HepG2 (cell line): Measurements from ENCODE around the gene PLEKHG2. TPM values are rescaled to one million over a fixed set of nuclear protein-coding genes. Genes with fewer than 3 reads are reported as not detected.

Experiments
- ARNTL ChIP-seq: sonication (generic); formaldehyde crosslinking; IDR thresholded peaks from 2 replicates; pipeline ENCODE4 v1.4.0; 2020; ENCODE audit warnings: mild to moderate bottlenecking, missing genetic modification reagents
- BCL3 ChIP-seq: sonication (generic); formaldehyde crosslinking; IDR thresholded peaks from 2 replicates; pipeline ENCODE4 v1.5.1; 2020; ENCODE audit warnings: mild to moderate bottlenecking, missing genetic modification reagents, moderate library complexity
- CAMTA2 ChIP-seq: sonication (generic); formaldehyde crosslinking; IDR thresholded peaks from 2 replicates; pipeline ENCODE4 v1.4.0; 2020; ENCODE audit warnings: mild to moderate bottlenecking, missing genetic modification reagents, borderline replicate concordance
- DZIP1 ChIP-seq: sonication (generic); formaldehyde crosslinking; IDR thresholded peaks from 2 replicates; pipeline ENCODE4 v1.5.0; 2020; ENCODE audit warnings: mild to moderate bottlenecking, missing genetic modification reagents
- FLYWCH1 ChIP-seq: sonication (generic); formaldehyde crosslinking; IDR thresholded peaks from 2 replicates; pipeline ENCODE4 v1.8.1; 2023; ENCODE audit warnings: mild to moderate bottlenecking, missing genetic modification reagents
- HCFC1 ChIP-seq: fragments of 150-350 bp; IDR thresholded peaks from 2 replicates; pipeline ENCODE4 v1.6.1; 2014; ENCODE audit warnings: low read depth, low read length
- MTA3 ChIP-seq: sonication (generic); formaldehyde crosslinking; IDR thresholded peaks from 2 replicates; pipeline ENCODE4 v1.4.0; 2020; ENCODE audit warnings: missing genetic modification reagents
- MTF1 ChIP-seq: sonication (generic); formaldehyde crosslinking; IDR thresholded peaks from 2 replicates; pipeline ENCODE4 v1.5.0; 2020; ENCODE audit warnings: missing genetic modification reagents
- MXD4 ChIP-seq: IDR thresholded peaks from 2 replicates; pipeline ENCODE4 v1.6.1; 2016; ENCODE audit warnings: mild to moderate bottlenecking, missing biosample characterization, missing genetic modification reagents
- MXI1 ChIP-seq: IDR thresholded peaks from 3 replicates; pipeline ENCODE4 v1.6.1; 2012; ENCODE audit warnings: low read depth, low read length, inconsistent platforms, borderline replicate concordance
- NFE2L2 ChIP-seq: fragments of 150-350 bp; IDR thresholded peaks from 2 replicates; pipeline ENCODE4 v1.6.1; 2014; ENCODE audit warnings: low read length
- SNAI1 ChIP-seq: sonication (generic); formaldehyde crosslinking; IDR thresholded peaks from 2 replicates; pipeline ENCODE4 v1.5.0; 2020; ENCODE audit warnings: mild to moderate bottlenecking, missing genetic modification reagents, borderline replicate concordance
- SP2 ChIP-seq: sonication (generic); formaldehyde crosslinking; IDR thresholded peaks from 2 replicates; pipeline ENCODE4 v1.5.1; 2020; ENCODE audit warnings: mild to moderate bottlenecking, missing genetic modification reagents
- TGIF2 ChIP-seq: IDR thresholded peaks from 2 replicates; pipeline ENCODE4 v1.6.1; 2016; ENCODE audit warnings: control low read depth, missing compliant biosample characterization
- TMF1 ChIP-seq: sonication (generic); formaldehyde crosslinking; IDR thresholded peaks from 2 replicates; pipeline ENCODE4 v1.8.1; 2022; ENCODE audit warnings: low read depth, missing genetic modification reagents
- ZMYM3 ChIP-seq: sonication (generic); formaldehyde crosslinking; IDR thresholded peaks from 2 replicates; pipeline ENCODE4 v1.5.1; 2020; ENCODE audit warnings: mild to moderate bottlenecking, missing genetic modification reagents
- ZNF205 ChIP-seq: IDR thresholded peaks from 2 replicates; pipeline ENCODE4 v1.6.1; 2018; ENCODE audit warnings: missing biosample characterization, missing genetic modification reagents
- ZNF225 ChIP-seq: sonication (generic); formaldehyde crosslinking; IDR thresholded peaks from 2 replicates; pipeline ENCODE4 v1.4.0; 2020; ENCODE audit warnings: mild to moderate bottlenecking, missing genetic modification reagents
- ZNF253 ChIP-seq: sonication (generic); formaldehyde crosslinking; IDR thresholded peaks from 2 replicates; pipeline ENCODE4 v1.8.0; 2022; ENCODE audit warnings: mild to moderate bottlenecking, missing genetic modification reagents, borderline replicate concordance
- ZNF30 ChIP-seq: sonication (generic); formaldehyde crosslinking; IDR thresholded peaks from 2 replicates; pipeline ENCODE4 v1.5.0; 2020; ENCODE audit warnings: mild to moderate bottlenecking, missing genetic modification reagents
- ZNF513 ChIP-seq: sonication (generic); formaldehyde crosslinking; conservative IDR thresholded peaks from 2 replicates; pipeline ENCODE4 v1.5.0; 2020; ENCODE audit warnings: missing genetic modification reagents
- ZNF549 ChIP-seq: sonication (generic); formaldehyde crosslinking; IDR thresholded peaks from 2 replicates; pipeline ENCODE4 v1.5.0; 2020; ENCODE audit warnings: missing genetic modification reagents
- ZNF891 ChIP-seq: sonication (generic); formaldehyde crosslinking; IDR thresholded peaks from 2 replicates; pipeline ENCODE4 v1.5.0; 2020; ENCODE audit warnings: mild to moderate bottlenecking, missing genetic modification reagents
- polyA plus RNA-seq, 8 experiments: library from polyadenylated mRNA; depleted of rRNA in 3 of 8; stranded (reverse) in 7 of 8; unstranded in 1 of 8; fragments of >200 nt; fragmentation: Illumina TruSeq in 4 of 8; extraction: Trizol in 4 of 8; gene quantifications; 2 replicates each; pipeline versions ENCODE4 v1.2.1 to v1.2.3, GENCODE V29; 2011 to 2016; ENCODE audit warnings: low read depth in 4 of 8, missing spikeins in 1 of 8, mixed read lengths in 1 of 8; ENCODE audit not compliant: insufficient read depth in 1 of 8
- total RNA-seq, 5 experiments: library from RNA; depleted of rRNA; stranded (reverse); fragments of >200 nt; fragmentation: Illumina TruSeq; extraction: Trizol; gene quantifications; 2 replicates each; pipeline ENCODE4 v1.2.3, GENCODE V29; 2016; ENCODE audit warnings: low read depth in 1 of 5

The PLEKHG2 gene
- total and polyA plus RNA-seq, 2 of the 13 experiments (the other 11 are each of a cell fraction or from before 2014, with no cell fraction given), result 3.6 to 6.8 TPM

GRCh38 chr19:39445196-39446111 is 33.0 kb downstream of the PLEKHG2 start, which contains the start of gene SUPT5H (continued):
- TF ChIP-seq DZIP1 (CRISPR knock-in tag) (no peak), BCL3 (peak; percentile 82), ZNF891 (CRISPR knock-in tag) (peak; percentile 93), ZNF549 (CRISPR knock-in tag) (no peak), ZNF30 (CRISPR knock-in tag) (0 out of 2 replicates have a peak, but pooled peaks have one; percentile 53), SP2 (peak; percentile 64), MXD4 (CRISPR knock-in tag) (peak; percentile 77), MTA3 (CRISPR knock-in tag) (no peak), FLYWCH1 (CRISPR knock-in tag) (no peak), CAMTA2 (CRISPR knock-in tag) (peak; percentile 84; the same call in 1 of the 2 replicates), NFE2L2 (no peak), TGIF2 (CRISPR knock-in tag) (peak; percentile 84; the same call in 1 of the 2 replicates), ZMYM3 (CRISPR knock-in tag) (peak; percentile 44; the same call in 1 of the 2 replicates), SNAI1 (CRISPR knock-in tag) (no peak; the same call in 1 of the 2 replicates), TMF1 (no peak; the same call in 1 of the 2 replicates), MTF1 (CRISPR knock-in tag) (peak; percentile 92; the same call in 1 of the 2 replicates), ZNF513 (CRISPR knock-in tag) (no peak), ARNTL (CRISPR knock-in tag) (no peak), MXI1 (peak; percentile 94), ZNF253 (CRISPR knock-in tag) (no peak), HCFC1 (peak; percentile 77), ZNF225 (CRISPR knock-in tag) (peak; percentile 36; the same call in 1 of the 2 replicates), ZNF205 (CRISPR knock-in tag) (no peak)
